Measurements from ENCODE around the gene POP4.

Gene POP4

GRCh38 chr19:29610574-29611271 lies 4.6 kb downstream of the POP4 start (continued):
- TF ChIP-seq ZNF18 (tag by site-specific recombination; IDR thresholded peaks at IDR 0.05) (peak; percentile 77; the same call in 1 of the 2 replicates), EGR2 (tag by site-specific recombination; IDR thresholded peaks at IDR 0.05; ENCODE audit: low read depth) (peak; percentile 99), GLIS1 (tag by site-specific recombination; IDR thresholded peaks at IDR 0.05) (peak; percentile 52), KLF17 (tag by site-specific recombination; IDR thresholded peaks at IDR 0.05) (peak; percentile 68), PRDM2 (tag by site-specific recombination; IDR thresholded peaks at IDR 0.05; ENCODE audit: borderline replicate concordance) (no peak), ZBTB1 (tag by site-specific recombination; IDR thresholded peaks at IDR 0.05) (no peak), ZNF654 (tag by site-specific recombination; IDR thresholded peaks at IDR 0.05; ENCODE audit: low read depth) (peak; percentile 98), ZNF518A (tag by site-specific recombination; conservative IDR thresholded peaks at IDR 0.05; ENCODE audit: low read depth) (no peak), ZNF2 (tag by site-specific recombination; IDR thresholded peaks at IDR 0.05) (peak; percentile 84), ZFP3 (tag by site-specific recombination; IDR thresholded peaks at IDR 0.05; ENCODE audit: low read depth) (no peak), ZNF692 (tag by site-specific recombination; IDR thresholded peaks at IDR 0.05) (peak; percentile 78), ZNF660 (tag by site-specific recombination; IDR thresholded peaks at IDR 0.05) (peak; percentile 77; the same call in 1 of the 2 replicates), PATZ1 (tag by site-specific recombination; IDR thresholded peaks at IDR 0.05) (peak; percentile 76), ZNF629 (tag by site-specific recombination; IDR thresholded peaks at IDR 0.05) (peak; percentile 54; the same call in 1 of the 2 replicates), SCRT1 (tag by site-specific recombination; IDR thresholded peaks at IDR 0.05; ENCODE audit: borderline replicate concordance) (peak; percentile 98), ZNF48 (tag by site-specific recombination; IDR thresholded peaks at IDR 0.05) (no peak), KLF8 (tag by site-specific recombination; IDR thresholded peaks at IDR 0.05) (0 out of 2 replicates have a peak, but pooled peaks have one; percentile 29), SCRT2 (tag by site-specific recombination; IDR thresholded peaks at IDR 0.05) (peak; percentile 98)

Measured in HEK293 (cell line).